Keratinocyte (primary cell): ENCODE data around the gene FHAD1. TPM values are rescaled to one million over a fixed set of nuclear protein-coding genes. Genes with fewer than 3 reads are reported as not detected.

Source experiments
- DNase-seq: peaks from one replicate; pipeline ENCODE4 v3.0.0-alpha.2; 2011; ENCODE audit warnings: low read depth, missing footprints, low spot score
- FAIRE-seq: peaks from 2 replicates; lab custom pipeline; 2011; peaks lifted over from hg19 to GRCh38; lab: Jason Lieb, UNC
- H2AFZ ChIP-seq: 2 replicates; pipeline ENCODE4 v1.6.0; 2012; ENCODE audit warnings: low read length, control low read depth, inconsistent platforms; ENCODE audit not compliant: control insufficient read depth
- H3K27ac ChIP-seq: 2 replicates; pipeline ENCODE4 v1.5.1; 2011; ENCODE audit warnings: low read length; ENCODE audit not compliant: control insufficient read depth, insufficient read depth
- H3K27me3 ChIP-seq: 3 replicates; pipeline ENCODE4 v1.6.0; 2011; ENCODE audit warnings: low read length; ENCODE audit not compliant: control insufficient read depth, insufficient read depth; ENCODE audit errors: extremely low read depth
- H3K36me3 ChIP-seq, 2 experiments: 2 replicates in 1 of 2; 3 replicates in 1 of 2; pipeline ENCODE4 v1.5.1; 2011; ENCODE audit warnings: low read length in 2 of 2, mild to moderate bottlenecking in 1 of 2; ENCODE audit not compliant: control insufficient read depth in 2 of 2, insufficient read depth in 2 of 2; ENCODE audit errors: extremely low read depth in 1 of 2
- H3K4me1 ChIP-seq: 3 replicates; pipeline ENCODE4 v1.5.1; 2011; ENCODE audit warnings: low read length; ENCODE audit not compliant: control insufficient read depth, insufficient read depth; ENCODE audit errors: extremely low read depth
- H3K4me2 ChIP-seq: 3 replicates; pipeline ENCODE4 v1.6.0; 2011; ENCODE audit warnings: low read depth, low read length; ENCODE audit not compliant: control insufficient read depth, insufficient read depth; ENCODE audit errors: extremely low read depth
- H3K4me3 ChIP-seq, 3 experiments: fragments of 200-600 bp in 1 of 3; sonication (generic) in 1 of 3; 2 replicates in 2 of 3; 3 replicates in 1 of 3; pipeline ENCODE4 v1.5.1; 2011 to 2016; ENCODE audit warnings: low read length in 3 of 3, mild to moderate bottlenecking in 3 of 3, control low read depth in 2 of 3, inconsistent platforms in 1 of 3, low read depth in 1 of 3, mixed read lengths in 1 of 3, mixed run types in 1 of 3, moderate library complexity in 1 of 3; ENCODE audit not compliant: control insufficient read depth in 2 of 3, insufficient read depth in 2 of 3; ENCODE audit errors: extremely low read depth in 1 of 3
- H3K79me2 ChIP-seq: 2 replicates; pipeline ENCODE4 v1.6.0; 2012; ENCODE audit warnings: low read length; ENCODE audit not compliant: control insufficient read depth, insufficient read depth
- H3K9ac ChIP-seq: 3 replicates; pipeline ENCODE4 v1.6.0; 2011; ENCODE audit warnings: low read length; ENCODE audit not compliant: control insufficient read depth, insufficient read depth; ENCODE audit errors: extremely low read depth
- H3K9me1 ChIP-seq: 3 replicates; pipeline ENCODE4 v1.6.0; 2011; ENCODE audit warnings: low read length; ENCODE audit not compliant: control insufficient read depth, insufficient read depth; ENCODE audit errors: extremely low read depth
- H3K9me3 ChIP-seq: 2 replicates; pipeline ENCODE4 v1.5.1; 2012; ENCODE audit warnings: low read depth, low read length; ENCODE audit not compliant: control insufficient read depth
- H4K20me1 ChIP-seq: 3 replicates; pipeline ENCODE4 v1.6.0; 2011; ENCODE audit warnings: low read length; ENCODE audit not compliant: control insufficient read depth, insufficient read depth; ENCODE audit errors: extremely low read depth
- CTCF ChIP-seq, 3 experiments: IDR thresholded peaks in 1 of 3; conservative IDR thresholded peaks in 1 of 3; optimal IDR thresholded peaks in 1 of 3; 2 replicates in 2 of 3; 3 replicates in 1 of 3; pipeline versions ENCODE3 to v1.5.1; 2011; ENCODE audit warnings: low read length in 3 of 3, mild to moderate bottlenecking in 3 of 3, moderate library complexity in 2 of 3, control low read depth in 1 of 3, inconsistent platforms in 1 of 3; ENCODE audit not compliant: insufficient read depth in 2 of 3; ENCODE audit errors: extremely low read depth in 1 of 3
- EZH2 ChIP-seq: IDR thresholded peaks from one replicate; pipeline ENCODE4 v1.6.1; 2012; ENCODE audit warnings: inconsistent platforms, mild to moderate bottlenecking, low read length, moderate library complexity
- dilution Hi-C: fragments of 300-500 bp; cut with MboI; formaldehyde crosslinking; loops from one replicate; pipeline ENCODE4 v1.7.0; 2020; ENCODE audit warnings: low sequenced_read_pairs; ENCODE audit not compliant: extremely low pct_ligation_motif_present
- polyA plus RNA-seq, 5 experiments: library from polyadenylated mRNA; depleted of rRNA in 3 of 5; stranded (reverse) in 3 of 5; stranded (forward) in 1 of 5; unstranded in 1 of 5; fragments of >200 nt; gene quantifications; 1 replicate in 1 of 5; 2 replicates in 3 of 5; 3 replicates in 1 of 5; pipeline versions ENCODE4 v1.2.1 to v1.2.3, GENCODE V29; 2011 to 2012; ENCODE audit warnings: missing spikeins in 2 of 5, low read depth in 1 of 5, low replicate concordance in 1 of 5

Gene FHAD1
- polyA plus RNA-seq, 1 donor (not counting 4 experiments of a cell fraction or from before 2014, with no cell fraction given), result 0.09 TPM

- Histone ChIP-seq H3K4me3 (no peak overlapping the region), H3K27ac (no peak overlapping the region), H3K9me3 (no peaks in the 10 kb centered on the region), H2AFZ (no peak overlapping the region), H4K20me1 (no peaks in the 10 kb centered on the region), H3K36me3 (no peaks in the 10 kb centered on the region), H3K9ac (no peak overlapping the region), H3K4me1 (peaks cover 39% of the 10 kb centered on the region), H3K27me3 (no peaks in the 10 kb centered on the region), H3K9me1 (no peaks in the 10 kb centered on the region), H3K4me2 (no peak overlapping the region), H3K79me2 (no peaks in the 10 kb centered on the region)
- FAIRE-seq, result no peak
- dilution Hi-C loops, result no loop called here
- TF ChIP-seq EZH2 (no peak), CTCF (optimal IDR thresholded peaks at IDR 0.05 in 1 of 3, IDR thresholded peaks at IDR 0.05 in 1 of 3, conservative IDR thresholded peaks at IDR 0.05 in 1 of 3; ENCODE audit: extremely low read depth in 1 of 3, insufficient read depth in 2 of 3, low read length in 3 of 3) (no peak)
- DNase-seq, result no peak
These were observed 100.2 kb downstream of the FHAD1 start for GRCh38 chr1:15347182-15347581.

GRCh38 chr1:15348648-15349047 lies 101.6 kb downstream of the FHAD1 start:
- FAIRE-seq, result no peak
- no peaks in the 10 kb centered on the region for H3K36me3 ChIP-seq
- H2AFZ ChIP-seq, result no peak overlapping the region
- H3K27ac ChIP-seq, result no peak overlapping the region
- no peaks in the 10 kb centered on the region for H3K9me1 ChIP-seq
- dilution Hi-C loops, result no loop called here
- H3K4me2 ChIP-seq, result no peak overlapping the region
- H3K4me1 ChIP-seq, result peaks cover 45% of the 10 kb centered on the region
- no peak for DNase-seq
- TF ChIP-seq EZH2 (no peak), CTCF (optimal IDR thresholded peaks at IDR 0.05 in 1 of 3, IDR thresholded peaks at IDR 0.05 in 1 of 3, conservative IDR thresholded peaks at IDR 0.05 in 1 of 3; ENCODE audit: extremely low read depth in 1 of 3, insufficient read depth in 2 of 3, low read length in 3 of 3) (no peak)
- no peaks in the 10 kb centered on the region for H3K27me3 ChIP-seq
- H3K4me3 ChIP-seq, result no peak overlapping the region
- no peak overlapping the region for H3K9ac ChIP-seq
- H3K9me3 ChIP-seq, result no peaks in the 10 kb centered on the region
- H4K20me1 ChIP-seq, result no peaks in the 10 kb centered on the region
- no peaks in the 10 kb centered on the region for H3K79me2 ChIP-seq
